ENCODE data around the gene FARSB.
A peak's percentile ranks its signal among the peaks of the same experiment; 100 is the strongest.
"Not testable (repeated sequence)": the region's sequence is repeated elsewhere in the genome, so short reads cannot be mapped to it uniquely, and the experiment has no call there.

The FARSB gene

GRCh38 chr2:222598611-222599010, 57.3 kb downstream of the FARSB start:
- no peak overlapping the region for H3K9ac ChIP-seq (ENCODE audit: low read depth, low read length)
- H3K4me1 ChIP-seq (ENCODE audit: control insufficient read depth, insufficient read depth, low read length) = peaks cover 14% of the 10 kb centered on the region
- peaks cover 29% of the 10 kb centered on the region for H3K36me3 ChIP-seq (ENCODE audit: insufficient read depth, low read length)
- H3K9me3 ChIP-seq (replicated peaks; ENCODE audit: low read length) = no peaks in the 10 kb centered on the region
- no peak overlapping the region for H3K4me3 ChIP-seq (ENCODE audit: low read length)
- no peak overlapping the region for H3K4me2 ChIP-seq (ENCODE audit: low read length)
- H3K27me3 ChIP-seq (ENCODE audit: control insufficient read depth, insufficient read depth, low read length) = no peaks in the 10 kb centered on the region

- H3K4me2 ChIP-seq (ENCODE audit: low read length) = no peak overlapping the region
- no peak overlapping the region for H3K4me3 ChIP-seq (ENCODE audit: low read length)
- peaks cover 14% of the 10 kb centered on the region for H3K4me1 ChIP-seq (ENCODE audit: control insufficient read depth, insufficient read depth, low read length)
- H3K27me3 ChIP-seq (ENCODE audit: control insufficient read depth, insufficient read depth, low read length) = no peaks in the 10 kb centered on the region
- H3K9ac ChIP-seq (ENCODE audit: low read depth, low read length) = no peak overlapping the region
- no peaks in the 10 kb centered on the region for H3K9me3 ChIP-seq (replicated peaks; ENCODE audit: low read length)
- peaks cover 41% of the 10 kb centered on the region for H3K36me3 ChIP-seq (ENCODE audit: insufficient read depth, low read length)
These were observed 60.3 kb downstream of the FARSB start for GRCh38 chr2:222595581-222595980.

GRCh38 chr2:222594679-222595078, 61.2 kb downstream of the FARSB start:
- H3K9me3 ChIP-seq (replicated peaks; ENCODE audit: low read length) = no peaks in the 10 kb centered on the region
- H3K27me3 ChIP-seq (ENCODE audit: control insufficient read depth, insufficient read depth, low read length) = no peaks in the 10 kb centered on the region
- H3K4me3 ChIP-seq (ENCODE audit: low read length) = no peak overlapping the region
- peak overlapping the region; percentile 32 for H3K4me2 ChIP-seq (ENCODE audit: low read length)
- H3K36me3 ChIP-seq (ENCODE audit: insufficient read depth, low read length) = peaks cover 38% of the 10 kb centered on the region
- H3K4me1 ChIP-seq (ENCODE audit: control insufficient read depth, insufficient read depth, low read length) = peaks cover 14% of the 10 kb centered on the region
- no peak overlapping the region for H3K9ac ChIP-seq (ENCODE audit: low read depth, low read length)

DNA sequence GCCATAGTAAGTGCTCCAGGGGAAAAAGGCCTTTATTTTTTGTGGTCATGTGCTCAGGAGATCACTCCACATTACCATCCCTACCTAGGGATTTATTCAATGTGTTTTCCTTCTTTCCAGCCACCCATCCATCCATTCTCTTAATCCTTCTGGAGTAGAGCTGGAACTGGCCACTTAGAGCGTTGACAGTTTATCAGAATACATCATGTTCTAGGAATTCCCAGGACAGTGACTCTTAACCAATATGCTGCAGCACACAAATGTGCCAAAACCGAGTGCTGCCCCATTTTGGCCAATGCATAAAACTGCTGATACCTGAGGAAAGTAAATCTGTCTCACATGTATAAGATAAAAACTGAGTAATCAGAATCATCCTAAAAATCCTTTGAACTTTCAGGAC, 63.7 kb downstream of the FARSB start:
- Histone ChIP-seq H3K4me3 (ENCODE audit: low read length) (no peak overlapping the region), H3K36me3 (ENCODE audit: insufficient read depth, low read length) (peaks cover 21% of the 10 kb centered on the region), H3K4me1 (ENCODE audit: control insufficient read depth, insufficient read depth, low read length) (peaks cover 11% of the 10 kb centered on the region), H3K27me3 (ENCODE audit: control insufficient read depth, insufficient read depth, low read length) (no peaks in the 10 kb centered on the region), H3K9ac (ENCODE audit: low read depth, low read length) (no peak overlapping the region), H3K4me2 (ENCODE audit: low read length) (no peak overlapping the region), H3K9me3 (replicated peaks; ENCODE audit: low read length) (no peaks in the 10 kb centered on the region)

- no peak overlapping the region for H3K9ac ChIP-seq (ENCODE audit: low read depth, low read length)
- peaks cover 19% of the 10 kb centered on the region for H3K36me3 ChIP-seq (ENCODE audit: insufficient read depth, low read length)
- no peak overlapping the region for H3K4me2 ChIP-seq (ENCODE audit: low read length)
- peaks cover 11% of the 10 kb centered on the region for H3K4me1 ChIP-seq (ENCODE audit: control insufficient read depth, insufficient read depth, low read length)
- H3K4me3 ChIP-seq (ENCODE audit: low read length) = no peak overlapping the region
- H3K27me3 ChIP-seq (ENCODE audit: control insufficient read depth, insufficient read depth, low read length) = no peaks in the 10 kb centered on the region
- H3K9me3 ChIP-seq (replicated peaks; ENCODE audit: low read length) = no peaks in the 10 kb centered on the region
These were observed 64.2 kb downstream of the FARSB start for GRCh38 chr2:222591661-222592060.

DNA sequence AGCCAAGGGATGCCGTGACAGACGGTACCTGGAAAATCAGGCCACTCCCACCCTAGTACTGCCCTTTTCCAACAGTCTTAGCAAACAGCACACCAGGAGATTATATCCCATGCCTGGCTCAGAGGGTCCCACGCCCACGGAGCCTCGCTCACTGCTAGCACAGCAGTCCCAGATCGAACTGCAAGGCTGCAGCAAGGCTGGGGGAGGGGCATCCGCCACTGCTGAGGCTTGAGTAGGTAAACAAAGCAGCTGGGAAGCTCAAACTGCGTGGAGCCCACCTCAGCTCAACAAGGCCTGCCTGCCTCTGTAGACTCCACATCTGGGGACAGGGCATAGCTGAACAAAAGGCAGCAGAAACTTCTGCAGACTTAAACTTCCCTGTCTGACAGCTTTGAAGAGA, 71.3 kb downstream of the FARSB start:
- not testable (repeated sequence) for H3K9me3 ChIP-seq (replicated peaks; ENCODE audit: low read length); H3K9ac ChIP-seq (ENCODE audit: low read depth, low read length); H3K4me2 ChIP-seq (ENCODE audit: low read length); H3K4me3 ChIP-seq (ENCODE audit: low read length); H3K4me1 ChIP-seq (ENCODE audit: control insufficient read depth, insufficient read depth, low read length); H3K27me3 ChIP-seq (ENCODE audit: control insufficient read depth, insufficient read depth, low read length)
- peaks cover 14% of the 10 kb centered on the region for H3K36me3 ChIP-seq (ENCODE audit: insufficient read depth, low read length)

GRCh38 chr2:222582928-222583327, 73.0 kb downstream of the FARSB start:
- no peak overlapping the region for H3K4me3 ChIP-seq (ENCODE audit: low read length)
- H3K4me2 ChIP-seq (ENCODE audit: low read length) = no peak overlapping the region
- no peak overlapping the region for H3K9ac ChIP-seq (ENCODE audit: low read depth, low read length)
- no peaks in the 10 kb centered on the region for H3K27me3 ChIP-seq (ENCODE audit: control insufficient read depth, insufficient read depth, low read length)
- H3K9me3 ChIP-seq (replicated peaks; ENCODE audit: low read length) = no peaks in the 10 kb centered on the region
- no peaks in the 10 kb centered on the region for H3K4me1 ChIP-seq (ENCODE audit: control insufficient read depth, insufficient read depth, low read length)
- H3K36me3 ChIP-seq (ENCODE audit: insufficient read depth, low read length) = peaks cover 14% of the 10 kb centered on the region

GRCh38 chr2:222577341-222577740, 78.6 kb downstream of the FARSB start:
- Histone ChIP-seq H3K27me3 (ENCODE audit: control insufficient read depth, insufficient read depth, low read length) (no peaks in the 10 kb centered on the region), H3K4me1 (ENCODE audit: control insufficient read depth, insufficient read depth, low read length) (peaks cover 10% of the 10 kb centered on the region), H3K36me3 (ENCODE audit: insufficient read depth, low read length) (peaks cover 8% of the 10 kb centered on the region), H3K4me2 (ENCODE audit: low read length) (no peak overlapping the region), H3K9ac (ENCODE audit: low read depth, low read length) (no peak overlapping the region), H3K4me3 (ENCODE audit: low read length) (no peak overlapping the region), H3K9me3 (replicated peaks; ENCODE audit: low read length) (no peaks in the 10 kb centered on the region)

DNA sequence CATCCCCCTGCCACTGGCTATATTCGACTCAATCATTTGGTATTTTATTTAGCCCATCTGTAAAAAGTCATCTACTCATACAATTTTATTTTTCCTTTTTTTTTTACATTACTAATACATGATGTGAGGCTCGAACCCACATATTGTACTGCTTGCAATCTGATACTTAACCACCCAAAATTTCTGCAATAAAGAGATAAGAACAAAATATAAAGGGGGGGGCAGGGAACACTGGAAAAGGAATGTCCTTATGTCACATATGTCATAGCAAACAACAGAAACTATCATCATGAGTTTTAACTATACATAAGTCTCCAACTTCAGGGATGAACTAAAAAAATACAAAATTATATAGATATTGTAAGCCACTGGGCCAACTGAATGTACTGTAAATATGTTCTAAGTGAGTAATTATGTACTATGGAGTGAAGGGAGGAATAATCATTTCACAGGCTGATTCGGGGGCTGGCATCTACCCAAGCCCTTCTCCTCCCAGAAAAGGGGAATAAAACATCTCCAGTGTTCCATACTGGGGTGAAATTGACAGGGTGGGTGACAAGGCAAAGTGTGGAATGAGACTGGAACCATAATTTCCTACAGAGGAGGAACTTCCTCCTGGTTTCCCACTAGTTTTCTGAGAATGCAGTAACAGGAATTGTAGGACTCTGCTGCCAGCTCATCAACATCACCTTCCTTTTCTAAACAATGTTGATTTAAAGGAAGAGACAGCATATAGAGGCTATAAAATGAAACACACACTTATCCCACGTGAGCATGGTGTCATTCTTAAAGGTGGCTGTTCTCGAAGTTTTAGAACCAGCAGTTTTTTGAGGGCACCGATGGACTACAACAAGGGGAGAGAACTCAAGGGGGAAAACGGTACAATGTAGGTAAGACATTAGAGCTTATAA, 79.5 kb downstream of the FARSB start:
- Histone ChIP-seq H3K9me3 (replicated peaks; ENCODE audit: low read length) (no peaks in the 10 kb centered on the region), H3K27me3 (ENCODE audit: control insufficient read depth, insufficient read depth, low read length) (no peaks in the 10 kb centered on the region), H3K9ac (ENCODE audit: low read depth, low read length) (no peak overlapping the region), H3K4me2 (ENCODE audit: low read length) (no peak overlapping the region), H3K4me3 (ENCODE audit: low read length) (no peak overlapping the region), H3K4me1 (ENCODE audit: control insufficient read depth, insufficient read depth, low read length) (peaks cover 11% of the 10 kb centered on the region), H3K36me3 (ENCODE audit: insufficient read depth, low read length) (peaks cover 4% of the 10 kb centered on the region)

DNA sequence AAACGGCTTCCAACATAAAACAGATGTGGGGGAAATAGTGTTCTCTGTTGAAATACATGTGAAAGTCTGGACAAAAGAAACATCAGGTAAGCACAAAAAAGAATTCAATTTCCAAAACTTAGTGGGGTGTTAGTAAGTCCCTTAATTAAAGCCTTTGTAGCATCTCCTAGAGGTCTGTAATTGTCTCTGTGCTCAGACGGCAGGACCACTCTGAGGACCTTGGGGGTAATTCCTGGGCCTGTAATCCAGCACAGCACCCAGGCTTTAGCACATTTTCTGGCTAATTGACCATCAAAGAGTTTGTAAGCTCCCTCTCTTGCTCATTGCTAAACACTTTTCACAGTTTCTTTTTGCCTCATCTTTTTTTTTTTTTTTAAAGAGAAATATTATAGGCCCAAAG, 80.3 kb downstream of the FARSB start:
- no peak overlapping the region for H3K4me2 ChIP-seq (ENCODE audit: low read length)
- no peaks in the 10 kb centered on the region for H3K27me3 ChIP-seq (ENCODE audit: control insufficient read depth, insufficient read depth, low read length)
- H3K36me3 ChIP-seq (ENCODE audit: insufficient read depth, low read length) = peaks cover 9% of the 10 kb centered on the region

GRCh38 chr2:222572751-222573174, 83.1 kb downstream of the FARSB start:
- H3K4me3 ChIP-seq (ENCODE audit: low read length) = no peak overlapping the region
- H3K4me2 ChIP-seq (ENCODE audit: low read length) = no peak overlapping the region
- H3K4me1 ChIP-seq (ENCODE audit: control insufficient read depth, insufficient read depth, low read length) = peaks cover 29% of the 10 kb centered on the region
- H3K36me3 ChIP-seq (ENCODE audit: insufficient read depth, low read length) = peaks cover 11% of the 10 kb centered on the region
- no peaks in the 10 kb centered on the region for H3K9me3 ChIP-seq (replicated peaks; ENCODE audit: low read length)
- H3K27me3 ChIP-seq (ENCODE audit: control insufficient read depth, insufficient read depth, low read length) = no peaks in the 10 kb centered on the region
- peak overlapping the region; percentile 12 for H3K9ac ChIP-seq (ENCODE audit: low read depth, low read length)

More for the DNA sequence above, 80.3 kb downstream of the FARSB start:
- no peak overlapping the region for H3K4me3 ChIP-seq (ENCODE audit: low read length)
- H3K9me3 ChIP-seq (replicated peaks; ENCODE audit: low read length) = no peaks in the 10 kb centered on the region
- H3K4me1 ChIP-seq (ENCODE audit: control insufficient read depth, insufficient read depth, low read length) = peaks cover 11% of the 10 kb centered on the region
- no peak overlapping the region for H3K9ac ChIP-seq (ENCODE audit: low read depth, low read length)

DNA sequence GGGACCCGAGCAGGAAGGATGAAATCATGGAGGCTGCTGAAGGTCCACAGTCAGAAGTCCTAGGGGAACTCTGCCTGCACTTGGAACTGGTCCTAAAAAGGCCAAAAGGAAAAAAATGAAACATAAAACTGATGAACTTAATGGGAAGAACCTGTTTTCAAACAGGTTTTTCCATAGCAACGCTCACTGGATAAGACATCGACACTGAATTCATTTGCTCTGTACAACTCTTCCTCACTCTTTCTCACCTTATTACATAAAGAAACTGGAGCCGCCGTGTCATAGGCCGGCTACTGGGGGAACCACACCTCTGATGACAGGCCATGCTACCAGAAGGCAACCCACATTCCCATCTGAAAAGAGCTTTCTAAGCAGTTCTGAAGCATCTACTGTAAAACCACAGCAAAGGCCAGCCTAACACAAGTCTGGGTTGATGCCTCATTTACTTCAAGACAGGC, 83.6 kb downstream of the FARSB start:
- Histone ChIP-seq H3K9ac (ENCODE audit: low read depth, low read length) (peak overlapping the region; percentile 12), H3K36me3 (ENCODE audit: insufficient read depth, low read length) (peaks cover 15% of the 10 kb centered on the region), H3K4me1 (ENCODE audit: control insufficient read depth, insufficient read depth, low read length) (peaks cover 29% of the 10 kb centered on the region), H3K4me3 (ENCODE audit: low read length) (no peak overlapping the region), H3K4me2 (ENCODE audit: low read length) (no peak overlapping the region), H3K9me3 (replicated peaks; ENCODE audit: low read length) (no peaks in the 10 kb centered on the region), H3K27me3 (ENCODE audit: control insufficient read depth, insufficient read depth, low read length) (no peaks in the 10 kb centered on the region)

Data from skeletal muscle satellite cell (primary cell).